GM12801 (cell line): Measurements from ENCODE around the gene MUC3A.

ENCODE experiments used
- TF ChIP-seq, protein P1 (sequence below): IDR thresholded peaks from one replicate; pipeline ENCODE4 v1.5.1; 2011; ENCODE audit warnings: control low read depth; ENCODE audit not compliant: insufficient read length; ENCODE audit errors: extremely low read depth

Gene MUC3A

GRCh38 chr7:100914879-100915447, 34.4 kb upstream of the MUC3A start:
- TF ChIP-seq, protein P1, sequence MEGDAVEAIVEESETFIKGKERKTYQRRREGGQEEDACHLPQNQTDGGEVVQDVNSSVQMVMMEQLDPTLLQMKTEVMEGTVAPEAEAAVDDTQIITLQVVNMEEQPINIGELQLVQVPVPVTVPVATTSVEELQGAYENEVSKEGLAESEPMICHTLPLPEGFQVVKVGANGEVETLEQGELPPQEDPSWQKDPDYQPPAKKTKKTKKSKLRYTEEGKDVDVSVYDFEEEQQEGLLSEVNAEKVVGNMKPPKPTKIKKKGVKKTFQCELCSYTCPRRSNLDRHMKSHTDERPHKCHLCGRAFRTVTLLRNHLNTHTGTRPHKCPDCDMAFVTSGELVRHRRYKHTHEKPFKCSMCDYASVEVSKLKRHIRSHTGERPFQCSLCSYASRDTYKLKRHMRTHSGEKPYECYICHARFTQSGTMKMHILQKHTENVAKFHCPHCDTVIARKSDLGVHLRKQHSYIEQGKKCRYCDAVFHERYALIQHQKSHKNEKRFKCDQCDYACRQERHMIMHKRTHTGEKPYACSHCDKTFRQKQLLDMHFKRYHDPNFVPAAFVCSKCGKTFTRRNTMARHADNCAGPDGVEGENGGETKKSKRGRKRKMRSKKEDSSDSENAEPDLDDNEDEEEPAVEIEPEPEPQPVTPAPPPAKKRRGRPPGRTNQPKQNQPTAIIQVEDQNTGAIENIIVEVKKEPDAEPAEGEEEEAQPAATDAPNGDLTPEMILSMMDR: no peak

DNA sequence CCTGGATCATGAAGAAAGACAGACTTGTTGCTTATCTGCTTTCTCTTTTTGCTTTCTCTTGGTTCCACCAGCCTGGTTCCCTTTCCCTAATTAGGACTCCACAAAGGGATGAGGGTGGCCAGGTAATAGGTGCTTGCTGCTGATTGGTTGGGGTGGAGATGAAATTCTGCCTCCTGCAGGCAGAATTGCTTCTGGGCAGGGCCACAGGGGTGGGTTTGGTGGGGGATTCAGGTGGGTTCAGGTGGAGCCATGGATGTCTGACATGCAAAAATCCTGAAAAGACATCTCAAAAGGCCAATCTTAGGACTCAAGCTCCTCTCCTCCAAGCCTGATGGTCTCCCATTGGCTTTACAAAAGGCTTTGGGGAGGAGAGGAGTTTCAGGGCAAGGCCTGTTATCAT, 28.3 kb upstream of the MUC3A start:
- TF ChIP-seq, protein P1: no peak

DNA sequence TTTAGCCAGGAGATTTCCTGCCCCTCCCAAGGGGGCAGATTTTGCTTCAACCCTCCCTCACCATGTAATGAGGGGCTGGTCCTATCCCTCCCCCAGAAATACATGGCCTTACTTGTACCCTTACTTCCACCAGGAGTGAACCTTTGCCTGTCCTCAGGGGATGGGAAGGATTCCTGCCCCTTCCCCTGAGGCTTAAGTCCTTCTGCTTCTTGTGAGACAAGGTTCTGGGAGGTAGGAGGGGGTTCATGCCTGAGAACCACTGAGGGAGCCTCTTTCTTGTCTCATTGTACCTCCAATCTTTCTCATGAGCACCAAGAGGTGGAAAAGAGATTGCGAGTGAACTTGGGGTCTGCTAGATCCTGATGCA, 19.5 kb upstream of the MUC3A start:
- TF ChIP-seq, protein P1: no peak

GRCh38 chr7:100933734-100934133, 15.6 kb upstream of the MUC3A start:
- TF ChIP-seq, protein P1: no peak

DNA sequence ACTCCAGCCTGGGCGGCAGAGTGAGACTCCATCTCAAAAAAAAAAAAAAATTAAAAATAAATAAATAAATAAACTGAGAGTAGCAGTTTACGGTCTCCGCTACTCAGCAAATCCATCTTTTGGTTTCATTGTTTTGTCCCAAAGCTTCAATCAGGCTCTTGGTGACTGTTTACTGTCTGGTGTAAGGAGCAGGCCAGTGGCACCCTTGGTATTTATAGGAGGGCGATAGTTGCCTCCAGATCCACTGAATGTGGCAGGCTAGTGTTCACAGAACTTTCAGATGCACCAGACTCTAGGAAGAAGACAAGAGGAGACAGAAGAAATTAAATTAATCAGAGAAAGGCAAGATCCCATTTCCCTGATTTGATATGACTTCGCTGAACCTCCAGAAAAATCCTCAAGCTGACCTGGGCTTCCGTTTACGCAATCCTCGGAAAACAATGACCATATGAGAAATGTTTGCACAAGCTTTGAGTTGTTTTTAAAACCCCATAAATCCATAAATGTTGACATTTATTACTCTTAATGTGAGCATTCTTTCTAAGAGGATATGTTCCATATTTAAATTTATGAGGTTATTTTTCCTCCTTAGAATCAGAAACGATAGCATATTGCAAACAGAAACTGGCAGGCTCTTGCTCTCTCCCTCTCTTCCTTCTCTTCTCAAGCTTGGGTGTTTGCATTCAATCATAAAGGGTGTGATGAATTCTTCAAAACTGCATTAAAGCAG, 7.1 kb upstream of the MUC3A start:
- TF ChIP-seq, protein P1: no peak

GRCh38 chr7:100943693-100944092, 5.6 kb upstream of the MUC3A start:
- TF ChIP-seq, protein P1: no peak

GRCh38 chr7:100944138-100944537, 5.2 kb upstream of the MUC3A start:
- TF ChIP-seq, protein P1: no peak

- TF ChIP-seq, protein P1: no peak
Measured at GRCh38 chr7:100946111-100946510, 3.2 kb upstream of the MUC3A start.
